Activated naive CD4-positive, alpha-beta T cell treated with anti-CD3 and anti-CD28 coated beads for 36 hours (primary cell): Measurements from ENCODE around the gene PRMT9. TPM values are rescaled to one million over a fixed set of nuclear protein-coding genes. Genes with fewer than 3 reads are reported as not detected.

Experiments
- CTCF ChIA-PET: fragments of 350-600 bp; sonication (Branson Sonifier 250); formaldehyde crosslinking; loops from one replicate; lab custom pipeline; 2021; ENCODE audit warnings: antibody characterized with exemption; lab: Charles Lee
- DNase-seq: peaks from one replicate; pipeline ENCODE4 v3.0.0-alpha.2; 2020
- H3K27ac Mint-ChIP-seq: one replicate; pipeline ENCODE4 v1.8.0; 2021; ENCODE audit warnings: mild to moderate bottlenecking, mixed read lengths
- H3K27me3 Mint-ChIP-seq: one replicate; pipeline ENCODE4 v1.8.0; 2021; ENCODE audit warnings: low read depth, mixed read lengths
- H3K36me3 Mint-ChIP-seq: one replicate; pipeline ENCODE4 v1.8.0; 2021; ENCODE audit warnings: low read depth, mixed read lengths
- H3K4me1 Mint-ChIP-seq: one replicate; pipeline ENCODE4 v1.8.0; 2021; ENCODE audit warnings: low read depth, mixed read lengths
- H3K4me3 Mint-ChIP-seq: one replicate; pipeline ENCODE4 v1.8.0; 2021; ENCODE audit warnings: mild to moderate bottlenecking, moderate library complexity, mixed read lengths
- H3K9me3 Mint-ChIP-seq: one replicate; pipeline ENCODE4 v1.8.0; 2021; ENCODE audit warnings: mixed read lengths
- intact Hi-C: fragments of 100-400 bp; cut with micrococcal nuclease; formaldehyde crosslinking; loops from one replicate; pipeline ENCODE4 v1.15.1; 2023
- total RNA-seq, 2 experiments: library from RNA; stranded (reverse); gene quantifications; one replicate each; pipeline ENCODE4 v1.2.3, GENCODE V29; 2021

Gene PRMT9
- total RNA-seq, 2 experiments from 2014 or later, result 7.3 to 8.2 TPM

- DNase-seq, result no peak
- Mint-ChIP-seq H3K36me3 (no peaks in the 10 kb centered on the region), H3K4me1 (peaks cover 2% of the 10 kb centered on the region), H3K27ac (no peak overlapping the region), H3K27me3 (no peaks in the 10 kb centered on the region), H3K4me3 (no peak overlapping the region), H3K9me3 (no peaks in the 10 kb centered on the region)
- intact Hi-C loops, result loop anchor here (2.0 kb wide), 1 partner anchor 1348 kb away; no protein-coding TSS in a partner anchor
- CTCF ChIA-PET, result interaction anchor here (0.9 to 2.3 kb wide), 6 partner anchors 10 to 431 kb away, joined by 3 to 7 read pairs (median 6); no protein-coding TSS in a partner anchor
These were observed 92.9 kb downstream of the PRMT9 start for GRCh38 chr4:147591106-147591505.

DNA sequence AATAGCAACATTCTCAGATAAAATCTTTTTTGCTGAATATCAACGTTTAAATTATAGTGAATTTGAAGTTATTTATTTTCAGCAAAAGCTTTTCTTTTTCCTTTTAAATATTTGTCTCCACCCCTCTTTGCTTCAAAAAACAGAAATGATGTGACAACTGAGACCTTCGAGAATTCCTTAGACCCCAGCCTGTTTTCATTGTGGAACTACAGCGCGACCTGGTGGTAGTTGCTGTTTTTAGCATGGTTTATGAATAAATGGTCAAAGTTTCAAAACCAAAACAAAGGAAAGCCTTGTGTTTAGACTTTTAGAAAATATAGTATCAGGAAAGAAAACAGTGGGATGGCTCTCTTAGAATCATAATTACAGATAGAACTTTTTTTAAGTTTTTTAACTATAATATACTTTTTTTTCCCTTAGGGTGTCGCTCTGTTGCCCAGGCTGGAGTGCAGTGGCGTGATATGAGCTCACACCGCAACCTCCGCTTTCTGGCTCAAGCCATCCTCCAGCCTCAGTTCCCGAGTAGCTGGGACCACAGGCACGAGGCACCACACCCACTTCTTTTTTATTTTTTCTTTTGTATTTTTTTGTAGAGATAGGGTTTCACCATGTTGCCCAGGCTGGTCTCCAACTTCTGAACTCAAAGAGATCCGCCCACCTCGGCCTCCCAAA, 93.6 kb downstream of the PRMT9 start:
- Mint-ChIP-seq H3K36me3 (no peaks in the 10 kb centered on the region), H3K9me3 (peaks cover under 1% of the 10 kb centered on the region), H3K4me1 (peaks cover 2% of the 10 kb centered on the region), H3K27ac (no peak overlapping the region), H3K27me3 (no peaks in the 10 kb centered on the region), H3K4me3 (no peak overlapping the region)
- peak; percentile 64 for DNase-seq
- intact Hi-C loops, result loop anchor here (1.0 to 2.0 kb wide), 4 partner anchors 72 to 1348 kb away; no protein-coding TSS in a partner anchor
- CTCF ChIA-PET, result interaction anchor here (0.7 to 2.4 kb wide), 23 partner anchors 8 to 1565 kb away, joined by 3 to 22 read pairs (median 4); partner anchors contain the start of gene PRMT9

GRCh38 chr4:147589586-147589985, 94.4 kb downstream of the PRMT9 start:
- Mint-ChIP-seq H3K9me3 (peaks cover 2% of the 10 kb centered on the region), H3K27ac (no peak overlapping the region), H3K4me1 (peaks cover 2% of the 10 kb centered on the region), H3K4me3 (no peak overlapping the region), H3K27me3 (no peaks in the 10 kb centered on the region), H3K36me3 (no peaks in the 10 kb centered on the region)
- intact Hi-C loops, result no loop called here
- no peak for DNase-seq
- CTCF ChIA-PET, result interaction anchor here (0.6 to 2.4 kb wide), 25 partner anchors 8 to 1564 kb away, joined by 3 to 22 read pairs (median 4); partner anchors contain the start of gene PRMT9

Other genes starting within 250 kb of the PRMT9 start
- not detected for gene EDNRA, start 203.1 kb downstream of the PRMT9 start, total RNA-seq
- gene TMEM184C, start 66.8 kb downstream of the PRMT9 start, total RNA-seq, result 10 to 100 TPM; 11.5 to 12.5 TPM
- 1 to 10 TPM; 3.6 to 3.8 TPM for gene ARHGAP10, start 47.9 kb upstream of the PRMT9 start, total RNA-seq